GM12878 (cell line): ENCODE data around the gene KPNA3.

Experiments
- CBX5 ChIP-seq: sonication (generic); IDR thresholded peaks from 2 replicates; pipeline ENCODE4 v1.6.1; 2016; ENCODE audit warnings: low read depth, moderate library complexity, mild to moderate bottlenecking, inconsistent platforms
- JUND ChIP-seq: IDR thresholded peaks from 2 replicates; pipeline ENCODE4 v1.6.1; 2012; ENCODE audit warnings: low read depth, mild to moderate bottlenecking, low read length, improper control_type of control experiment, moderate library complexity
- RAD21 ChIP-seq: IDR thresholded peaks from 2 replicates; pipeline ENCODE4 v1.6.1; 2011; ENCODE audit warnings: mild to moderate bottlenecking, low read depth, low read length, moderate library complexity; ENCODE audit not compliant: insufficient read depth
- RELA ChIP-seq: fragments of 450-650 bp; IDR thresholded peaks from 2 replicates; pipeline ENCODE4 v1.8.0; 2014; ENCODE audit warnings: borderline replicate concordance; ENCODE audit not compliant: partially characterized antibody
- SPI1 ChIP-seq: IDR thresholded peaks from 2 replicates; pipeline ENCODE4 v1.6.1; 2011; ENCODE audit warnings: low read depth, mild to moderate bottlenecking, low read length, moderate library complexity, borderline replicate concordance; ENCODE audit not compliant: insufficient read depth

DNA sequence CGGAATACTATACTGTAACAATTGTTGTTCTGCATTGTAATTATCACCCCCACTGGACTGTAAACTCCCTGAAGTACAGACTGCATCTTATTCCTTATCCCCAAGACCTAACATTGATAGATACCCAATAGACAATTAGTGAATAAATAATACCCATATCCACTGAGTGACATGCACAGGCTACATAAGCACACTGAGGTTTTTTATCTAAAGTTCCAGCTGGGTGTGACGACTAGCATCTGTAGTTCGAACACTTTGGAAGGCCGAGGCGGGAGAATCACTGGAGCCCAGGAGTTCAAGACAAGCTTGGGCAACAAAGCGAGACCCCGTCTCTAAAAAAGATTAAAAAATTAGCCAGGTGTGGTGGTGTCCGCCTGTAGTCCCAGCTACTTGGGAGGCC, 2.5 kb downstream of the KPNA3 start:
- TF ChIP-seq SPI1 = no peak
- no peak for TF ChIP-seq RAD21
- TF ChIP-seq RELA = no peak
- no peak for TF ChIP-seq CBX5
- TF ChIP-seq JUND = no peak
